Heart right ventricle (tissue), 16 donors: ENCODE data around the gene FASLG. TPM values are rescaled to one million over a fixed set of nuclear protein-coding genes. Genes with fewer than 3 reads are reported as not detected.

Experiments
- ATAC-seq, 8 donors: fragments of 200-7000 bp; cut with Tn5 transposase; one replicate each; pipeline ENCODE4 v1.9.1; 2020; ENCODE audit warnings: mild to moderate bottlenecking in 8 of 8, moderate library complexity in 8 of 8, moderate number of reproducible peaks in 1 of 8
- DNase-seq, 2 donors: peaks; one replicate each; pipeline ENCODE4 v3.0.0-alpha.2; 2020
- H3K27ac ChIP-seq, 10 donors: fragments of 200-600 bp; sonication (generic) in 2 of 10; one replicate each; pipeline versions ENCODE4 v1.5.0 to v1.8.0; 2020 to 2022; ENCODE audit warnings: mild to moderate bottlenecking in 3 of 10
- H3K27me3 ChIP-seq, 7 donors: fragments of 200-600 bp; one replicate each; pipeline ENCODE4 v1.8.0; 2021 to 2022; ENCODE audit warnings: mild to moderate bottlenecking in 2 of 7
- H3K36me3 ChIP-seq, 9 donors: fragments of 200-600 bp; sonication (generic) in 1 of 9; one replicate each; pipeline versions ENCODE4 v1.5.0 to v1.8.0; 2020 to 2022; ENCODE audit warnings: mild to moderate bottlenecking in 2 of 9
- H3K4me1 ChIP-seq, 9 donors: fragments of 200-600 bp; sonication (generic) in 1 of 9; one replicate each; pipeline versions ENCODE4 v1.5.0 to v1.8.0; 2020 to 2022; ENCODE audit warnings: mild to moderate bottlenecking in 4 of 9
- H3K4me3 ChIP-seq, 10 donors: fragments of 200-600 bp; sonication (generic) in 2 of 10; one replicate each; pipeline versions ENCODE4 v1.5.0 to v1.8.0; 2020 to 2022; ENCODE audit warnings: mild to moderate bottlenecking in 7 of 10, moderate library complexity in 2 of 10
- H3K9me3 ChIP-seq, 11 donors: fragments of 200-600 bp in 10 of 11; sonication (generic) in 2 of 11; one replicate each; pipeline versions ENCODE4 v1.5.0 to v1.8.0; 2013 to 2022; ENCODE audit warnings: mild to moderate bottlenecking in 2 of 11, control low read depth in 1 of 11, moderate library complexity in 1 of 11
- WGBS, 2 donors: extraction: QIAGEN DNeasy Blood & Tissue Kit; methylation state at CpG; one replicate each; pipeline ENCODE4 v1.1.7; 2013; ENCODE audit warnings: inconsistent platforms in 1 of 2; 5-methylcytosine and 5-hydroxymethylcytosine counted together
- intact Hi-C, 10 donors: fragments of 100-400 bp; cut with DNase I; formaldehyde crosslinking; loops; one replicate each; pipeline versions ENCODE4 v1.11.1 to v1.14.2; 2022
- polyA plus RNA-seq, 2 donors: library from polyadenylated mRNA; stranded (reverse); fragments of 200-250 nt; gene quantifications; one replicate each; pipeline ENCODE4 v1.2.3, GENCODE V29; 2013
- total RNA-seq, 10 donors: library from RNA; stranded (reverse); fragmentation: NEBNext Ultra II Directional in 3 of 10; extraction: Animal tissue kit (Norgen Biotek cat#: 25700) in 3 of 10; gene quantifications; one replicate each; pipeline versions ENCODE4 v1.2.1 to v1.2.4, GENCODE V29; 2021 to 2023
- TF ChIP-seq, protein P1 (sequence below), 9 donors: fragments of 200-600 bp; sonication (generic) in 2 of 9; IDR thresholded peaks; one replicate each; pipeline versions ENCODE4 v1.5.0 to v1.8.0; 2021 to 2022; ENCODE audit warnings: antibody characterized with exemption in 9 of 9, mild to moderate bottlenecking in 5 of 9, moderate library complexity in 1 of 9
- donor health status: Arrhythmogenic right ventricular cardiomyopathy.
- donor health status: ischemic (EF 13 %, LVEDD 7.1; RV severe dilation, severe dysfunction).
- donor health status: healthy with polysubstance abuse.
- donor health status: DM: no; HTN: yes; CAD: no.
- donor health status: DM: no; HTN: no; CAD: no.
- donor health status: ischemic (EF 25% LVEDD 6.9; RV normal size, moderate dysfunction).
- donor health status: ischemic (EF 25% LVEDD 5.7; RV mildly dilated, moderate dysfunction).
- donor health status: healthy.
- donor health status: DM: yes; HTN: yes; CAD: no.
- donor health status: Ischemic cardiomyopathy.
- donor health status: ischemic (EF 35%, LVEDD 5.7; RV mildly dilated, moderate dysfunction).
- donor health status: nonischemic (EF 11% LVEDD 7.7; RV severe dilation, severe dysfunction).
- donor health status: DM: yes; HTN: yes; CAD: no.
- donor health status: PGD.
- donor health status: ischemic (EF 29% LVEDD 5.4; RV normal size, mild dysfunction).
- donor health status: nonischemic (EF 23%, LVEDD 6.1; RV moderate dilation, normal function).

FASLG gene
- total and polyA plus RNA-seq, 12 donors = 0.03 to 1.7 (median 0.20) TPM; not detected in 8

DNA sequence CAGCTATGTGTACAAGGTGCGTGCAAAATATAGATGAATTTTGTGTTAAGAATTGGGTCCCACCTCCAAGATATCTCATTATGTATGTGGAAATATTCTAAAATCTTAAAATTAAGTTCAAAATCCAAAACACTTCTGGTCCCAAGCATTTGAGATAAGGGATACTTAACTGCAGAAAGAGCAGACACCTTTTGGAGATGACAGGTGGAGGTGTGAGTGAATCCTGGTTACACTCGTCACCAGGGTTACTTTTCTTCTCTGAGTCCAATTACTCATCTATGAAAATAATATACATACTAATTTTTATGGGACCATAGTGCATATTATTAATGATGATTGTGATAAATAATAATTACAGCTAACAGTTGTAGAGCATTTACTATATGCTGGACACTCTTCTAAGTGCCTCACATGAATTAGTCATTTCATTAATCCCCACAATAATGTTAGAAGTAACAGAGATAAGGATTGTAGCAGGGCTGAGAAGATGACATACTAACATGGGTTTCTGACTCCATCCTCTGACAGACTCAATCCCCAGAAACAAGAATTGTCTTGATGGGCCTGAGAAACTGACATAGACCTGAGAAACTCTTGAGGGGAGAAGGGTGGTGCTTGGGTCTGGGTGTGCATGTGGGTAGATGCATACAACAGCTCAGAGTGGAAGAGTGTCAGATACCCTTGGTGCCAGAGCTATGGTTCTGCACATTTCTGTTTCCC, 8.3 kb upstream of the FASLG start:
- TF ChIP-seq, protein P1, sequence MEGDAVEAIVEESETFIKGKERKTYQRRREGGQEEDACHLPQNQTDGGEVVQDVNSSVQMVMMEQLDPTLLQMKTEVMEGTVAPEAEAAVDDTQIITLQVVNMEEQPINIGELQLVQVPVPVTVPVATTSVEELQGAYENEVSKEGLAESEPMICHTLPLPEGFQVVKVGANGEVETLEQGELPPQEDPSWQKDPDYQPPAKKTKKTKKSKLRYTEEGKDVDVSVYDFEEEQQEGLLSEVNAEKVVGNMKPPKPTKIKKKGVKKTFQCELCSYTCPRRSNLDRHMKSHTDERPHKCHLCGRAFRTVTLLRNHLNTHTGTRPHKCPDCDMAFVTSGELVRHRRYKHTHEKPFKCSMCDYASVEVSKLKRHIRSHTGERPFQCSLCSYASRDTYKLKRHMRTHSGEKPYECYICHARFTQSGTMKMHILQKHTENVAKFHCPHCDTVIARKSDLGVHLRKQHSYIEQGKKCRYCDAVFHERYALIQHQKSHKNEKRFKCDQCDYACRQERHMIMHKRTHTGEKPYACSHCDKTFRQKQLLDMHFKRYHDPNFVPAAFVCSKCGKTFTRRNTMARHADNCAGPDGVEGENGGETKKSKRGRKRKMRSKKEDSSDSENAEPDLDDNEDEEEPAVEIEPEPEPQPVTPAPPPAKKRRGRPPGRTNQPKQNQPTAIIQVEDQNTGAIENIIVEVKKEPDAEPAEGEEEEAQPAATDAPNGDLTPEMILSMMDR (IDR thresholded peaks at IDR 0.05) = no peak
- Histone ChIP-seq H3K27me3 (no peaks in the 10 kb centered on the region), H3K4me3 (no peak overlapping the region), H3K36me3 (no peaks in the 10 kb centered on the region), H3K9me3 (no peaks in the 10 kb centered on the region), H3K27ac (no peak overlapping the region), H3K4me1 (peaks cover 0 to 6% (median 0%) of the 10 kb centered on the region in 9 donors)
- intact Hi-C loops = no loop called here
- 64 to 69% methylated on average over 2 of the region's 2 CpGs for WGBS, 2 donors
- ATAC-seq (no peak), DNase-seq (no peak)

DNA sequence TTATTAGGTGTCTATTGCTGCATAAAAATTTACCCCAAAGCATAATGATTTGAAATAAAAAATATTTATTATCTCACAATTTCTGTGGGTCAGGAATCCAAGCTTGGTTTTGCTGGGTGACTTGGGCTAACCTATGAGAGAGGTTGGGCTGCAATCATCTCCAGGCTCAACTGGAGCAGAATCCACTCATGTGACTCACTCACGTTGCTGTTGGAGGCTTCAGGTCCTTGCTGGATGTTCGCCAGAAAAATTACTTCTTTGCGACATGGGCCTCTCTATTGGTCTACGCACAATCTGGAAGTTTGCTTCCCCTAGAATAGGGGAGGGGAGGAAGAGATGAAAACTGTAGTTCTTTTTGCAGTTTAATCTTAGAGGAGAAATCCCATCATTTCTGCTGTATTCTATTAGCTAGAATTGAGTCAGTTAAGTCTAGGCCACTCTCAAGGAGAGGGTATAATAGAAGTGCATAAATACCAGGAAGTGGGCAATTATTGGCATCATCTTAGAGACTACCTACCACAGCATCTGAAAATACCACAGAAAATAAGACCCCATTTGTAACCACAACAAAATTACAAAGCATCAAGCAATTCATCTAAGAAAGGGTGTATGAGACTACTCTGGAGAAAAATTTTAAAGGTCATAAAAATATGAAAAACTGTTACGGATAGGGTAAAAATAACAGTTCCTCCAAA, 5.7 kb upstream of the FASLG start:
- no peaks in the 10 kb centered on the region for H3K9me3 ChIP-seq
- DNase-seq (no peak), ATAC-seq (no peak)
- peaks cover 0 to 4% (median 0%) of the 10 kb centered on the region in 9 donors for H3K4me1 ChIP-seq
- no peaks in the 10 kb centered on the region for H3K36me3 ChIP-seq
- H3K27me3 ChIP-seq = no peaks in the 10 kb centered on the region
- intact Hi-C loops = no loop called here
- 30 to 42% methylated on average over 5 of the region's 5 CpGs for WGBS, 2 donors
- TF ChIP-seq, protein P1 (IDR thresholded peaks at IDR 0.05) = no peak
- no peak overlapping the region for H3K4me3 ChIP-seq
- no peak overlapping the region for H3K27ac ChIP-seq

- H3K9me3 ChIP-seq = no peaks in the 10 kb centered on the region
- no peak overlapping the region for H3K4me3 ChIP-seq
- no peak overlapping the region for H3K27ac ChIP-seq
- TF ChIP-seq, protein P1 (IDR thresholded peaks at IDR 0.05) = no peak
- H3K4me1 ChIP-seq = peaks cover 0 to 7% (median 0%) of the 10 kb centered on the region in 9 donors
- no peaks in the 10 kb centered on the region for H3K27me3 ChIP-seq
- ATAC-seq (no peak), DNase-seq (no peak)
- H3K36me3 ChIP-seq = no peaks in the 10 kb centered on the region
- 89 to 91% methylated on average over 2 of the region's 2 CpGs for WGBS, 2 donors
- intact Hi-C loops = no loop called here
These were observed 4.4 kb upstream of the FASLG start for GRCh38 chr1:172654535-172654934.

GRCh38 chr1:172656576-172656975, 2.3 kb upstream of the FASLG start:
- intact Hi-C loops = loop anchor here in 2 of 10 donors (5.0 kb wide), 2 partner anchors 41 to 61 kb away; no protein-coding TSS in a partner anchor
- no peaks in the 10 kb centered on the region for H3K27me3 ChIP-seq
- H3K4me3 ChIP-seq = no peak overlapping the region
- peaks cover 0 to 7% (median 0%) of the 10 kb centered on the region in 9 donors for H3K4me1 ChIP-seq
- ATAC-seq (no peak), DNase-seq (no peak)
- no peaks in the 10 kb centered on the region for H3K36me3 ChIP-seq
- H3K27ac ChIP-seq = no peak overlapping the region
- TF ChIP-seq, protein P1 (IDR thresholded peaks at IDR 0.05) = no peak
- no peaks in the 10 kb centered on the region for H3K9me3 ChIP-seq
- WGBS, 2 donors = 76 to 87% methylated on average over 6 of the region's 6 CpGs
